H1 (cell line): ENCODE data around the gene LIN28B.

ENCODE experiments used
- MAFK ChIP-seq: IDR thresholded peaks from 2 replicates; pipeline ENCODE4 v1.6.1; 2012; ENCODE audit warnings: low read depth, mild to moderate bottlenecking, improper control_type of control experiment, low read length
- POLR2A ChIP-seq, 2 experiments: IDR thresholded peaks; 1 replicate in 1 of 2; 2 replicates in 1 of 2; pipeline ENCODE4 v1.6.1; 2011; ENCODE audit warnings: low read depth in 2 of 2, low read length in 2 of 2, mild to moderate bottlenecking in 2 of 2; ENCODE audit errors: control extremely low read depth in 1 of 2
- SP1 ChIP-seq: IDR thresholded peaks from 2 replicates; pipeline ENCODE4 v1.6.1; 2011; ENCODE audit warnings: low read depth, low read length

- no peak for TF ChIP-seq POLR2A (IDR thresholded peaks at IDR 0.05; ENCODE audit: control extremely low read depth in 1 of 2, low read depth in 2 of 2, low read length in 2 of 2)
- TF ChIP-seq MAFK: no peak
- no peak for TF ChIP-seq SP1
Measured at GRCh38 chr6:104936766-104937535, 20.0 kb upstream of the LIN28B start.
